Heart left ventricle (tissue), 16 donors: ENCODE data around the gene NRDE2. TPM values are rescaled to one million over a fixed set of nuclear protein-coding genes. Genes with fewer than 3 reads are reported as not detected.

Experiments
- ATAC-seq, 4 donors: fragments of 200-7000 bp; cut with Tn5 transposase; one replicate each; pipeline ENCODE4 v1.9.1; 2020 to 2022; ENCODE audit warnings: moderate library complexity in 4 of 4, mild to moderate bottlenecking in 3 of 4, moderate number of reproducible peaks in 1 of 4
- DNase-seq, 5 donors: peaks; one replicate each; pipeline ENCODE4 v3.0.0-alpha.2; 2020
- H3K27ac ChIP-seq, 12 donors: fragments of 200-600 bp; sonication (generic) in 4 of 12; one replicate each; pipeline versions ENCODE4 v1.5.0 to v1.8.0; 2016 to 2022; ENCODE audit warnings: mild to moderate bottlenecking in 2 of 12
- H3K27me3 ChIP-seq, 9 donors: fragments of 200-600 bp; sonication (generic) in 2 of 9; one replicate each; pipeline versions ENCODE4 v1.5.1 to v1.8.0; 2016 to 2022; ENCODE audit warnings: mild to moderate bottlenecking in 3 of 9
- H3K36me3 ChIP-seq, 9 donors: fragments of 200-600 bp; sonication (generic) in 2 of 9; one replicate each; pipeline versions ENCODE4 v1.5.0 to v1.8.0; 2018 to 2022; ENCODE audit warnings: mild to moderate bottlenecking in 2 of 9
- H3K4me1 ChIP-seq, 12 donors: fragments of 200-600 bp; sonication (generic) in 4 of 12; one replicate each; pipeline versions ENCODE4 v1.5.0 to v1.8.0; 2016 to 2022; ENCODE audit warnings: mild to moderate bottlenecking in 3 of 12
- H3K4me3 ChIP-seq, 12 donors: fragments of 200-600 bp; sonication (generic) in 4 of 12; one replicate each; pipeline versions ENCODE4 v1.5.0 to v1.8.0; 2017 to 2022; ENCODE audit warnings: mild to moderate bottlenecking in 9 of 12, moderate library complexity in 4 of 12
- H3K9me3 ChIP-seq, 12 donors: fragments of 200-600 bp; sonication (generic) in 4 of 12; one replicate each; pipeline versions ENCODE4 v1.5.0 to v1.8.0; 2016 to 2022; ENCODE audit warnings: mild to moderate bottlenecking in 1 of 12
- POLR2A ChIP-seq, 2 donors: fragments of 450-650 bp; IDR thresholded peaks; one replicate each; pipeline ENCODE4 v1.6.1; 2017; ENCODE audit warnings: antibody characterized with exemption in 2 of 2, mild to moderate bottlenecking in 2 of 2, moderate library complexity in 2 of 2
- WGBS, 4 donors: extraction: QIAGEN DNeasy Blood & Tissue Kit in 2 of 4; methylation state at CpG; one replicate each; pipeline versions ENCODE4 v1.1.5 to v1.1.7; 2013 to 2018; 5-methylcytosine and 5-hydroxymethylcytosine counted together
- intact Hi-C, 10 donors: fragments of 100-400 bp; cut with DNase I; formaldehyde crosslinking; loops; one replicate each; pipeline versions ENCODE4 v1.11.1 to v1.14.2; 2022
- polyA plus RNA-seq, 2 donors: library from polyadenylated mRNA; stranded (reverse); fragments of 200-250 nt; gene quantifications; one replicate each; pipeline ENCODE4 v1.2.3, GENCODE V29; 2013
- total RNA-seq, 9 donors: library from RNA; depleted of rRNA in 2 of 9; stranded (reverse); fragments of >200 nt in 2 of 9; fragmentation: NEBNext Ultra II Directional in 3 of 9; extraction: Animal tissue kit (Norgen Biotek cat#: 25700) in 3 of 9; gene quantifications; one replicate each; pipeline versions ENCODE4 v1.1.0 to v1.2.4, GENCODE V29; 2016 to 2023
- TF ChIP-seq, protein P1 (sequence below), 12 donors: fragments of 200-600 bp; sonication (generic) in 4 of 12; IDR thresholded peaks; one replicate each; pipeline versions ENCODE4 v1.5.0 to v1.8.0; 2018 to 2022; ENCODE audit warnings: antibody characterized with exemption in 12 of 12, mild to moderate bottlenecking in 5 of 12
- donor health status: ischemic (EF 13 %, LVEDD 7.1; RV severe dilation, severe dysfunction).
- donor health status: healthy with polysubstance abuse.
- donor health status: DM: no; HTN: yes; CAD: no.
- donor health status: DM: no; HTN: no; CAD: no.
- donor health status: ischemic (EF 25% LVEDD 6.9; RV normal size, moderate dysfunction).
- donor health status: ischemic (EF 25% LVEDD 5.7; RV mildly dilated, moderate dysfunction).
- donor health status: healthy.
- donor health status: DM: yes; HTN: yes; CAD: no.
- donor health status: ischemic (EF 35%, LVEDD 5.7; RV mildly dilated, moderate dysfunction).
- donor health status: nonischemic (EF 11% LVEDD 7.7; RV severe dilation, severe dysfunction).
- donor health status: DM: yes; HTN: yes; CAD: no.
- donor health status: PGD.
- donor health status: ischemic (EF 29% LVEDD 5.4; RV normal size, mild dysfunction).
- donor health status: nonischemic (EF 23%, LVEDD 6.1; RV moderate dilation, normal function).

NRDE2 gene
- total and polyA plus RNA-seq, 11 donors: 5.2 to 15.4 (median 9.4) TPM

- DNase-seq (no peak), ATAC-seq (no peak)
- H3K27me3 ChIP-seq: no peaks in the 10 kb centered on the region
- H3K4me3 ChIP-seq: no peak overlapping the region
- peaks cover 0 to 51% (median 36%) of the 10 kb centered on the region in 9 donors for H3K36me3 ChIP-seq
- no peak overlapping the region for H3K27ac ChIP-seq
- H3K4me1 ChIP-seq: peaks cover 0 to 3% (median 0%) of the 10 kb centered on the region in 12 donors
- WGBS, 4 donors: 80 to 93% (median 88%) methylated on average over 3 of the region's 3 CpGs
- H3K9me3 ChIP-seq: no peaks in the 10 kb centered on the region
- intact Hi-C loops: no loop called here
- no peak for TF ChIP-seq POLR2A (IDR thresholded peaks at IDR 0.05)
- TF ChIP-seq, protein P1, sequence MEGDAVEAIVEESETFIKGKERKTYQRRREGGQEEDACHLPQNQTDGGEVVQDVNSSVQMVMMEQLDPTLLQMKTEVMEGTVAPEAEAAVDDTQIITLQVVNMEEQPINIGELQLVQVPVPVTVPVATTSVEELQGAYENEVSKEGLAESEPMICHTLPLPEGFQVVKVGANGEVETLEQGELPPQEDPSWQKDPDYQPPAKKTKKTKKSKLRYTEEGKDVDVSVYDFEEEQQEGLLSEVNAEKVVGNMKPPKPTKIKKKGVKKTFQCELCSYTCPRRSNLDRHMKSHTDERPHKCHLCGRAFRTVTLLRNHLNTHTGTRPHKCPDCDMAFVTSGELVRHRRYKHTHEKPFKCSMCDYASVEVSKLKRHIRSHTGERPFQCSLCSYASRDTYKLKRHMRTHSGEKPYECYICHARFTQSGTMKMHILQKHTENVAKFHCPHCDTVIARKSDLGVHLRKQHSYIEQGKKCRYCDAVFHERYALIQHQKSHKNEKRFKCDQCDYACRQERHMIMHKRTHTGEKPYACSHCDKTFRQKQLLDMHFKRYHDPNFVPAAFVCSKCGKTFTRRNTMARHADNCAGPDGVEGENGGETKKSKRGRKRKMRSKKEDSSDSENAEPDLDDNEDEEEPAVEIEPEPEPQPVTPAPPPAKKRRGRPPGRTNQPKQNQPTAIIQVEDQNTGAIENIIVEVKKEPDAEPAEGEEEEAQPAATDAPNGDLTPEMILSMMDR (IDR thresholded peaks at IDR 0.05): no peak
These were observed 12.6 kb downstream of the NRDE2 start for GRCh38 chr14:90319173-90319572.

DNA sequence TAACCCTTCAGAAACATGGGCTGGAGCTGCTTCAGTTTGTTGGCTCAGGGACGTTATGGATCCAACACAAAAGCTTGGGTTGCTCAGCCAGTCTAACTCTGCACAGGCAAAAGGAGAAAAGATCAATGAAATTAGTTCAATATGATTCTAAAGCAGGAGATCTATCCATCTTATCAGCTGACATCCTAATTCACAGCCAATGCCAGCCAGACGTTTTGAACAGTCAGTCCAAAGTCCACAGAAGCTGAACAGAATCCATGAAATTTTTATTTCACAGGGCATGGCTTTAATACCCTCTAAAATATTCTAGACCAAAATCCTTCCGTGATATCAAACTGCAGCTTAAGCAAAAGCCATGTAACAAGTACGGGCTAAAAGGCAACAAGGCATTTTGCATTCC lies 13.7 kb downstream of the NRDE2 start:
- no peak overlapping the region for H3K27ac ChIP-seq
- TF ChIP-seq, protein P1 (IDR thresholded peaks at IDR 0.05): no peak
- no peak for TF ChIP-seq POLR2A (IDR thresholded peaks at IDR 0.05)
- WGBS, 4 donors: 81 to 87% (median 84%) methylated on average over 4 of the region's 4 CpGs
- peaks cover 0 to 63% (median 46%) of the 10 kb centered on the region in 9 donors for H3K36me3 ChIP-seq
- no peak overlapping the region for H3K4me3 ChIP-seq
- peaks cover 0 to 3% (median 0%) of the 10 kb centered on the region in 12 donors for H3K4me1 ChIP-seq
- intact Hi-C loops: no loop called here
- no peaks in the 10 kb centered on the region for H3K27me3 ChIP-seq
- no peaks in the 10 kb centered on the region for H3K9me3 ChIP-seq
- no peak for DNase-seq
- ATAC-seq: no peak

- Histone ChIP-seq H3K36me3 (peaks cover 0 to 70% (median 53%) of the 10 kb centered on the region in 9 donors), H3K4me1 (peaks cover 0 to 3% (median 0%) of the 10 kb centered on the region in 12 donors), H3K27me3 (no peaks in the 10 kb centered on the region), H3K4me3 (no peak overlapping the region), H3K27ac (no peak overlapping the region), H3K9me3 (no peaks in the 10 kb centered on the region)
- intact Hi-C loops: no loop called here
- TF ChIP-seq POLR2A (IDR thresholded peaks at IDR 0.05): no peak
- TF ChIP-seq, protein P1 (IDR thresholded peaks at IDR 0.05): no peak
- 81 to 92% (median 89%) methylated on average over 2 of the region's 2 CpGs for WGBS, 4 donors
- DNase-seq (no peak), ATAC-seq (no peak)
These were observed 14.5 kb downstream of the NRDE2 start for GRCh38 chr14:90317286-90317685.

GRCh38 chr14:90308561-90308960 lies 23.2 kb downstream of the NRDE2 start:
- no peak for DNase-seq
- ATAC-seq: no peak
- Histone ChIP-seq H3K4me1 (no peaks in the 10 kb centered on the region), H3K9me3 (no peaks in the 10 kb centered on the region), H3K27me3 (no peaks in the 10 kb centered on the region), H3K36me3 (peaks cover 0 to 96% (median 75%) of the 10 kb centered on the region in 9 donors), H3K4me3 (no peak overlapping the region), H3K27ac (no peak overlapping the region)
- TF ChIP-seq, protein P1 (IDR thresholded peaks at IDR 0.05): no peak
- no peak for TF ChIP-seq POLR2A (IDR thresholded peaks at IDR 0.05)
- intact Hi-C loops: loop anchor here in 8 of 10 donors (10.0 kb wide), 4 partner anchors 86 to 586 kb away; partner anchors contain the start of gene CALM1 (in 3 of the 8)
- WGBS, 4 donors: 95 to 97% (median 97%) methylated on average over 7 of the region's 7 CpGs
